Measurements from ENCODE around the gene RPP25L.

The RPP25L gene, protein sequence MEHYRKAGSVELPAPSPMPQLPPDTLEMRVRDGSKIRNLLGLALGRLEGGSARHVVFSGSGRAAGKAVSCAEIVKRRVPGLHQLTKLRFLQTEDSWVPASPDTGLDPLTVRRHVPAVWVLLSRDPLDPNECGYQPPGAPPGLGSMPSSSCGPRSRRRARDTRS

GRCh38 chr9:34611811-34612787 is at the start of gene RPP25L:
Gene RPP25L, minus strand, starts transcription at chr9:34612097. Its CDS starts 801 bp downstream, at chr9:34611296.
- peak within 1 kb of the TSS; percentile 76 for H3K4me3 ChIP-seq (ENCODE audit: low read depth, low read length)
- TF ChIP-seq CTCF (IDR thresholded peaks at IDR 0.05; ENCODE audit: low read depth, low read length): no peak

DNA sequence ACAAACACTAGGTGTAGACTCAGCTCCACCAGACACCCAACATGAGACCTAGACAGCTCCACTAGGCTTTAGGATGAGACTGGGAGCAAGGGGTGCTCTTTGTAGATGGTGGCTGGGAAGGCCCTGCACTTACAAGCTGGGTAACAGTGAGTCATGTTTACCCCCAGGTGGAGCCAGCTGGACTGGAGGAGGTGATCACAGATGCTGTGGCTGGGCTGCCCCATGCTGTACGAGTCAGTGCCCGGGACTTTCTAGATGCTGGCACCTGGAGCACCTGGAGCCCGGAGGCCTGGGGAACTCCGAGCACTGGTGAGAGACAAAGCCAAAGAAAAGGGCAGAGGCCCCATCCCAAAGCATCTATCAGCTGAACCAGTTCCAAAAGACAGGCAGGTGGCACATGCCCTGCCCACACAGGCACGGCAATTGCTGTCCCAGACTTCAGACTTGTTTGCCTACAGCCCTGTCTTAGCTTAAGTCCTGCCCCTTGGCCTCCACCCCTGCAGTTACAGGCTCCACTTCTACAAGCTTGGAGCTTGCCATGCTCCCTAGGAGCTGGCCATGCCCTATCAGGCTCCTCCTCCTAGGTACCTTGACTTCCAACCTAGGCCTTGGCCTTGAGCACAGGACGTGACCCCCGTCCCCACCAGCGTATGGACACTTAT is 47.8 kb upstream of the RPP25L start:
- H3K4me3 ChIP-seq (ENCODE audit: low read depth, low read length): no peak overlapping the region
- TF ChIP-seq CTCF (IDR thresholded peaks at IDR 0.05; ENCODE audit: low read depth, low read length): no peak

DNA sequence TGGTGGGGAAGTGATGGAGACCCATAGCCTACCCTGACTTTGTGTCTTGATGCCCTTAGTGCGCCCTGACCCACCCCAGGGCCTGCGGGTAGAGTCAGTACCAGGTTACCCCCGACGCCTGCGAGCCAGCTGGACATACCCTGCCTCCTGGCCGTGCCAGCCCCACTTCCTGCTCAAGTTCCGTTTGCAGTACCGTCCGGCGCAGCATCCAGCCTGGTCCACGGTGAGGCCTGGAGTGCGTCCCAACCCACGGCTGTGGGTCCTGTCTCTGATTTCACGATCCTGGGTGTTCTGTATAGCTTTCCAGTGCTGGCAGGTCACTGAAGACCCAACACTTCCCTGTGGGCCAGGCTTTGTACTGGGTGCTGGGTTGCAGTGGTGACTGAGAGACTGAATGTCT is 46.6 kb upstream of the RPP25L start:
- no peak overlapping the region for H3K4me3 ChIP-seq (ENCODE audit: low read depth, low read length)
- no peak for TF ChIP-seq CTCF (IDR thresholded peaks at IDR 0.05; ENCODE audit: low read depth, low read length)

DNA sequence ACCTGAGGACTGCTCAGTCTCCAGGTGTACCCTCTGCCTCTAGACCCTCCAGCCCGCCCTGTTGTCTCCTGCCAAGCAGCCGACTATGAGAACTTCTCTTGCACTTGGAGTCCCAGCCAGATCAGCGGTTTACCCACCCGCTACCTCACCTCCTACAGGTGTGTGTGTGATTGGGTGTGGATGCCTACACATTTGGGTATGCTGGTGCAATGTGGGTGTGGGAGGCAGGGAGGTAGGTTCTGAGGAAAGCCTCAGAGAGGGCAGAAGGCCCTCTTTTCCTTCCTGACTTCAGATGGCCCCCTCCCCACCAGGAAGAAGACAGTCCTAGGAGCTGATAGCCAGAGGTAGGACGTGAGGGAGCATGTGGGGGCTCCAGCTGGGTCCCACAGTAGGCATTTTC is 45.1 kb upstream of the RPP25L start:
- no peak for TF ChIP-seq CTCF (IDR thresholded peaks at IDR 0.05; ENCODE audit: low read depth, low read length)

GRCh38 chr9:34655394-34655793 is 43.5 kb upstream of the RPP25L start:
- no peak overlapping the region for H3K4me3 ChIP-seq (ENCODE audit: low read depth, low read length)
- no peak for TF ChIP-seq CTCF (IDR thresholded peaks at IDR 0.05; ENCODE audit: low read depth, low read length)

More for the DNA sequence above, 45.1 kb upstream of the RPP25L start:
- H3K4me3 ChIP-seq (ENCODE audit: low read depth, low read length): no peak overlapping the region

GRCh38 chr9:34654323-34655051 is 42.6 kb upstream of the RPP25L start:
- TF ChIP-seq CTCF (IDR thresholded peaks at IDR 0.05; ENCODE audit: low read depth, low read length): no peak
- H3K4me3 ChIP-seq (ENCODE audit: low read depth, low read length): no peak overlapping the region
